Stimulated activated CD4-positive, alpha-beta T cell treated with anti-CD3 and anti-CD28 coated beads, TNF-alpha, amount 100 ng/mL, for 4 hours (primary cell): ENCODE data around the gene MACROD2.

Experiments
- DNase-seq, 3 experiments: peaks; one replicate each; pipeline ENCODE4 v3.0.0-alpha.2; 2020; ENCODE audit warnings: low read depth in 3 of 3

Gene MACROD2

GRCh38 chr20:15439551-15439950 lies 1444.2 kb downstream of the MACROD2 start:
- DNase-seq, result no peak

GRCh38 chr20:15440049-15440820 lies 1444.9 kb downstream of the MACROD2 start:
- DNase-seq, result no peak

GRCh38 chr20:15445056-15445840 lies 1449.9 kb downstream of the MACROD2 start:
- DNase-seq, result no peak

- DNase-seq, result no peak
Measured at GRCh38 chr20:15446373-15446772, 1451.1 kb downstream of the MACROD2 start.

- no peak for DNase-seq
Measured at GRCh38 chr20:15447549-15447948, 1452.2 kb downstream of the MACROD2 start.

- DNase-seq, result no peak
Measured at GRCh38 chr20:15449061-15449460, 1453.7 kb downstream of the MACROD2 start.

- no peak for DNase-seq
Measured at GRCh38 chr20:15451241-15451640, 1455.9 kb downstream of the MACROD2 start.

- no peak for DNase-seq
Measured at GRCh38 chr20:15455279-15455678, 1460.0 kb downstream of the MACROD2 start.

- no peak for DNase-seq
Measured at GRCh38 chr20:15461938-15462337, 1466.6 kb downstream of the MACROD2 start.

GRCh38 chr20:15475483-15475882 lies 1480.2 kb downstream of the MACROD2 start:
- no peak for DNase-seq

- DNase-seq, result no peak
Measured at GRCh38 chr20:15476186-15476585, 1480.9 kb downstream of the MACROD2 start.

- DNase-seq, result no peak
Measured at GRCh38 chr20:15476781-15477180, 1481.5 kb downstream of the MACROD2 start.

- DNase-seq, result no peak
Measured at GRCh38 chr20:15482525-15482924, 1487.2 kb downstream of the MACROD2 start.

GRCh38 chr20:15485519-15485918 lies 1490.2 kb downstream of the MACROD2 start:
- no peak for DNase-seq

GRCh38 chr20:15487030-15487429 lies 1491.7 kb downstream of the MACROD2 start:
- DNase-seq, result no peak

- no peak for DNase-seq
Measured at GRCh38 chr20:15487682-15488081, 1492.4 kb downstream of the MACROD2 start.

- no peak for DNase-seq
Measured at GRCh38 chr20:15491575-15491974, 1496.3 kb downstream of the MACROD2 start.

GRCh38 chr20:15494851-15495250 lies 1499.5 kb downstream of the MACROD2 start:
- DNase-seq, result no peak

- no peak for DNase-seq
Measured at GRCh38 chr20:15496501-15497039, 1501.3 kb downstream of the MACROD2 start.

- DNase-seq, result no peak
Measured at GRCh38 chr20:15498926-15499325, 1503.6 kb downstream of the MACROD2 start.

- no peak for DNase-seq
Measured at GRCh38 chr20:15506311-15506710, 1511.0 kb downstream of the MACROD2 start.

- DNase-seq, result no peak
Measured at GRCh38 chr20:15507151-15507550, 1511.8 kb downstream of the MACROD2 start.

GRCh38 chr20:15511551-15511950 lies 1516.2 kb downstream of the MACROD2 start:
- no peak for DNase-seq
